Adrenal gland (tissue), 5 donors: Measurements from ENCODE around the gene COL9A2.

Experiments
- POLR2A ChIP-seq, 2 donors: fragments of 450-650 bp; IDR thresholded peaks; one replicate each; pipeline ENCODE4 v1.6.1; 2017; ENCODE audit warnings: antibody characterized with exemption in 2 of 2, mild to moderate bottlenecking in 2 of 2, moderate library complexity in 1 of 2
- TF ChIP-seq, protein P1 (sequence below), 6 experiments: fragments of 450-650 bp in 4 of 6; fragments of 200-600 bp in 2 of 6; sonication (generic) in 1 of 6; IDR thresholded peaks; 1 replicate in 5 of 6; 2 replicates in 1 of 6; pipeline versions ENCODE4 v1.5.1 to v1.8.0; 2016 to 2021; ENCODE audit warnings: antibody characterized with exemption in 6 of 6, mild to moderate bottlenecking in 2 of 6, moderate library complexity in 1 of 6
- donor health status: DM: no; HTN: no; CAD: no.

- TF ChIP-seq, protein P1, sequence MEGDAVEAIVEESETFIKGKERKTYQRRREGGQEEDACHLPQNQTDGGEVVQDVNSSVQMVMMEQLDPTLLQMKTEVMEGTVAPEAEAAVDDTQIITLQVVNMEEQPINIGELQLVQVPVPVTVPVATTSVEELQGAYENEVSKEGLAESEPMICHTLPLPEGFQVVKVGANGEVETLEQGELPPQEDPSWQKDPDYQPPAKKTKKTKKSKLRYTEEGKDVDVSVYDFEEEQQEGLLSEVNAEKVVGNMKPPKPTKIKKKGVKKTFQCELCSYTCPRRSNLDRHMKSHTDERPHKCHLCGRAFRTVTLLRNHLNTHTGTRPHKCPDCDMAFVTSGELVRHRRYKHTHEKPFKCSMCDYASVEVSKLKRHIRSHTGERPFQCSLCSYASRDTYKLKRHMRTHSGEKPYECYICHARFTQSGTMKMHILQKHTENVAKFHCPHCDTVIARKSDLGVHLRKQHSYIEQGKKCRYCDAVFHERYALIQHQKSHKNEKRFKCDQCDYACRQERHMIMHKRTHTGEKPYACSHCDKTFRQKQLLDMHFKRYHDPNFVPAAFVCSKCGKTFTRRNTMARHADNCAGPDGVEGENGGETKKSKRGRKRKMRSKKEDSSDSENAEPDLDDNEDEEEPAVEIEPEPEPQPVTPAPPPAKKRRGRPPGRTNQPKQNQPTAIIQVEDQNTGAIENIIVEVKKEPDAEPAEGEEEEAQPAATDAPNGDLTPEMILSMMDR (IDR thresholded peaks at IDR 0.05): no peak
- TF ChIP-seq POLR2A (IDR thresholded peaks at IDR 0.05): no peak
These were observed 58.7 kb downstream of the COL9A2 start for GRCh38 chr1:40258445-40258769.
